Panc1 (cell line): ENCODE measurements around the gene FUBP1.

ENCODE experiments used
- POLR2AphosphoS5 ChIP-seq: IDR thresholded peaks from 2 replicates; pipeline ENCODE4 v1.6.1; 2012; ENCODE audit warnings: mild to moderate bottlenecking, low read depth, low read length, moderate library complexity
- SIN3A ChIP-seq: IDR thresholded peaks from 2 replicates; pipeline ENCODE4 v1.6.1; 2012; ENCODE audit warnings: low read depth, mild to moderate bottlenecking, low read length, moderate library complexity, borderline replicate concordance; ENCODE audit not compliant: insufficient read depth
- TCF7L2 ChIP-seq: IDR thresholded peaks from 2 replicates; pipeline ENCODE4 v1.6.1; 2011; ENCODE audit warnings: mild to moderate bottlenecking, low read depth, low read length, inconsistent platforms
- TF ChIP-seq, protein P1 (sequence below): fragments of 450-650 bp; IDR thresholded peaks from 2 replicates; pipeline ENCODE4 v1.5.1; 2017; ENCODE audit warnings: mild to moderate bottlenecking

- TF ChIP-seq, protein P1, sequence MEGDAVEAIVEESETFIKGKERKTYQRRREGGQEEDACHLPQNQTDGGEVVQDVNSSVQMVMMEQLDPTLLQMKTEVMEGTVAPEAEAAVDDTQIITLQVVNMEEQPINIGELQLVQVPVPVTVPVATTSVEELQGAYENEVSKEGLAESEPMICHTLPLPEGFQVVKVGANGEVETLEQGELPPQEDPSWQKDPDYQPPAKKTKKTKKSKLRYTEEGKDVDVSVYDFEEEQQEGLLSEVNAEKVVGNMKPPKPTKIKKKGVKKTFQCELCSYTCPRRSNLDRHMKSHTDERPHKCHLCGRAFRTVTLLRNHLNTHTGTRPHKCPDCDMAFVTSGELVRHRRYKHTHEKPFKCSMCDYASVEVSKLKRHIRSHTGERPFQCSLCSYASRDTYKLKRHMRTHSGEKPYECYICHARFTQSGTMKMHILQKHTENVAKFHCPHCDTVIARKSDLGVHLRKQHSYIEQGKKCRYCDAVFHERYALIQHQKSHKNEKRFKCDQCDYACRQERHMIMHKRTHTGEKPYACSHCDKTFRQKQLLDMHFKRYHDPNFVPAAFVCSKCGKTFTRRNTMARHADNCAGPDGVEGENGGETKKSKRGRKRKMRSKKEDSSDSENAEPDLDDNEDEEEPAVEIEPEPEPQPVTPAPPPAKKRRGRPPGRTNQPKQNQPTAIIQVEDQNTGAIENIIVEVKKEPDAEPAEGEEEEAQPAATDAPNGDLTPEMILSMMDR: no peak
- TF ChIP-seq POLR2AphosphoS5 (no peak), TCF7L2 (no peak), SIN3A (no peak)
These were observed 8.7 kb downstream of the FUBP1 start for GRCh38 chr1:77970192-77970591.
